HEK293 (cell line): ENCODE measurements around the gene KBTBD13.

Source experiments
- AEBP2 ChIP-seq: fragments of 450-650 bp; formaldehyde crosslinking; IDR thresholded peaks from 2 replicates; pipeline ENCODE4 v1.5.1; 2016; ENCODE audit warnings: missing biosample characterization, missing genetic modification characterization, borderline replicate concordance
- EGR2 ChIP-seq: fragments of 450-650 bp; formaldehyde crosslinking; IDR thresholded peaks from 2 replicates; pipeline ENCODE4 v1.5.1; 2016; ENCODE audit warnings: low read depth, missing biosample characterization, missing genetic modification characterization
- GLIS1 ChIP-seq: fragments of 450-650 bp; formaldehyde crosslinking; IDR thresholded peaks from 2 replicates; pipeline ENCODE4 v1.5.1; 2016; ENCODE audit warnings: missing biosample characterization, missing genetic modification characterization
- HOXA7 ChIP-seq: sonication (generic); formaldehyde crosslinking; IDR thresholded peaks from 2 replicates; pipeline ENCODE4 v1.8.1; 2022; ENCODE audit warnings: missing genetic modification reagents, borderline replicate concordance
- KLF16 ChIP-seq: fragments of 450-650 bp; formaldehyde crosslinking; IDR thresholded peaks from 2 replicates; pipeline ENCODE4 v1.5.1; 2017; ENCODE audit warnings: missing biosample characterization, missing genetic modification characterization
- KLF8 ChIP-seq: fragments of 450-650 bp; formaldehyde crosslinking; IDR thresholded peaks from 2 replicates; pipeline ENCODE4 v1.5.1; 2016; ENCODE audit warnings: missing biosample characterization, missing genetic modification characterization
- PRDM1 ChIP-seq: fragments of 450-650 bp; formaldehyde crosslinking; IDR thresholded peaks from 2 replicates; pipeline ENCODE4; 2016; ENCODE audit warnings: missing biosample characterization, missing genetic modification characterization
- REPIN1 ChIP-seq: fragments of 450-650 bp; formaldehyde crosslinking; IDR thresholded peaks from 2 replicates; pipeline ENCODE4 v1.5.1; 2017; ENCODE audit warnings: missing biosample characterization, missing genetic modification characterization, low read depth
- TSHZ1 ChIP-seq: fragments of 450-650 bp; formaldehyde crosslinking; IDR thresholded peaks from 2 replicates; pipeline ENCODE4 v1.5.1; 2016; ENCODE audit warnings: missing biosample characterization, missing genetic modification characterization, borderline replicate concordance
- YY1 ChIP-seq: fragments of 450-650 bp; formaldehyde crosslinking; IDR thresholded peaks from 2 replicates; pipeline ENCODE4 v1.5.1; 2018; ENCODE audit warnings: missing biosample characterization, missing genetic modification characterization
- ZBTB20 ChIP-seq: fragments of 450-650 bp; formaldehyde crosslinking; IDR thresholded peaks from 2 replicates; pipeline ENCODE4 v1.5.1; 2016; ENCODE audit warnings: missing biosample characterization, missing genetic modification characterization
- ZFHX2 ChIP-seq: fragments of 450-650 bp; formaldehyde crosslinking; conservative IDR thresholded peaks from 2 replicates; pipeline ENCODE4 v1.5.1; 2016; ENCODE audit warnings: missing biosample characterization, missing genetic modification characterization
- ZNF133 ChIP-seq: fragments of 450-650 bp; formaldehyde crosslinking; IDR thresholded peaks from 2 replicates; pipeline ENCODE4 v1.5.1; 2016; ENCODE audit warnings: missing biosample characterization, missing genetic modification characterization
- ZNF146 ChIP-seq: fragments of 450-650 bp; formaldehyde crosslinking; IDR thresholded peaks from 2 replicates; pipeline ENCODE4 v1.5.1; 2016; ENCODE audit warnings: missing biosample characterization, missing genetic modification characterization
- ZNF155 ChIP-seq: fragments of 450-650 bp; formaldehyde crosslinking; IDR thresholded peaks from 2 replicates; pipeline ENCODE4 v1.5.1; 2016; ENCODE audit warnings: missing biosample characterization, missing genetic modification characterization
- ZNF223 ChIP-seq: fragments of 450-650 bp; formaldehyde crosslinking; IDR thresholded peaks from 2 replicates; pipeline ENCODE4 v1.5.1; 2016; ENCODE audit warnings: missing biosample characterization, missing genetic modification characterization
- ZNF248 ChIP-seq: fragments of 450-650 bp; formaldehyde crosslinking; IDR thresholded peaks from 2 replicates; pipeline ENCODE4 v1.5.1; 2017; ENCODE audit warnings: missing biosample characterization, missing genetic modification characterization
- ZNF335 ChIP-seq: fragments of 450-650 bp; formaldehyde crosslinking; conservative IDR thresholded peaks from 2 replicates; pipeline ENCODE4 v1.5.1; 2016; ENCODE audit warnings: missing biosample characterization, missing genetic modification characterization
- ZNF560 ChIP-seq: fragments of 450-650 bp; formaldehyde crosslinking; IDR thresholded peaks from 2 replicates; pipeline ENCODE4 v1.5.1; 2017; ENCODE audit warnings: missing biosample characterization, missing genetic modification characterization, borderline replicate concordance
- ZNF624 ChIP-seq: fragments of 450-650 bp; formaldehyde crosslinking; IDR thresholded peaks from 2 replicates; pipeline ENCODE4 v1.5.1; 2017; ENCODE audit warnings: missing biosample characterization, missing genetic modification characterization
- ZNF660 ChIP-seq: fragments of 450-650 bp; IDR thresholded peaks from 2 replicates; pipeline ENCODE4 v1.5.1; 2018; ENCODE audit warnings: missing biosample characterization, mild to moderate bottlenecking, missing genetic modification characterization
- ZNF768 ChIP-seq: fragments of 450-650 bp; formaldehyde crosslinking; IDR thresholded peaks from 2 replicates; pipeline ENCODE4 v1.5.1; 2018; ENCODE audit warnings: missing biosample characterization, mild to moderate bottlenecking, missing genetic modification characterization
- ZNF777 ChIP-seq: fragments of 450-650 bp; formaldehyde crosslinking; IDR thresholded peaks from 2 replicates; pipeline ENCODE4 v1.5.1; 2017; ENCODE audit warnings: missing biosample characterization, missing genetic modification characterization, borderline replicate concordance
- ZNF843 ChIP-seq: fragments of 450-650 bp; formaldehyde crosslinking; IDR thresholded peaks from 2 replicates; pipeline ENCODE4 v1.5.1; 2016; ENCODE audit warnings: missing biosample characterization, missing genetic modification characterization
- TF ChIP-seq, protein P1 (sequence below): fragments of 450-650 bp; formaldehyde crosslinking; IDR thresholded peaks from 2 replicates; pipeline ENCODE4 v1.5.1; 2016; ENCODE audit warnings: missing biosample characterization, missing genetic modification characterization
- TF ChIP-seq, protein P2 (sequence below): fragments of 450-650 bp; formaldehyde crosslinking; IDR thresholded peaks from 2 replicates; pipeline ENCODE4 v1.5.1; 2016; ENCODE audit warnings: missing biosample characterization, missing genetic modification characterization
- TF ChIP-seq, protein P3 (sequence below): fragments of 450-650 bp; formaldehyde crosslinking; IDR thresholded peaks from 2 replicates; pipeline ENCODE4 v1.5.1; 2016; ENCODE audit warnings: missing biosample characterization, missing genetic modification characterization
- TF ChIP-seq, protein P4 (sequence below): fragments of 450-650 bp; formaldehyde crosslinking; IDR thresholded peaks from 2 replicates; pipeline ENCODE4 v1.5.1; 2016; ENCODE audit warnings: missing biosample characterization, missing genetic modification characterization

KBTBD13 gene

DNA sequence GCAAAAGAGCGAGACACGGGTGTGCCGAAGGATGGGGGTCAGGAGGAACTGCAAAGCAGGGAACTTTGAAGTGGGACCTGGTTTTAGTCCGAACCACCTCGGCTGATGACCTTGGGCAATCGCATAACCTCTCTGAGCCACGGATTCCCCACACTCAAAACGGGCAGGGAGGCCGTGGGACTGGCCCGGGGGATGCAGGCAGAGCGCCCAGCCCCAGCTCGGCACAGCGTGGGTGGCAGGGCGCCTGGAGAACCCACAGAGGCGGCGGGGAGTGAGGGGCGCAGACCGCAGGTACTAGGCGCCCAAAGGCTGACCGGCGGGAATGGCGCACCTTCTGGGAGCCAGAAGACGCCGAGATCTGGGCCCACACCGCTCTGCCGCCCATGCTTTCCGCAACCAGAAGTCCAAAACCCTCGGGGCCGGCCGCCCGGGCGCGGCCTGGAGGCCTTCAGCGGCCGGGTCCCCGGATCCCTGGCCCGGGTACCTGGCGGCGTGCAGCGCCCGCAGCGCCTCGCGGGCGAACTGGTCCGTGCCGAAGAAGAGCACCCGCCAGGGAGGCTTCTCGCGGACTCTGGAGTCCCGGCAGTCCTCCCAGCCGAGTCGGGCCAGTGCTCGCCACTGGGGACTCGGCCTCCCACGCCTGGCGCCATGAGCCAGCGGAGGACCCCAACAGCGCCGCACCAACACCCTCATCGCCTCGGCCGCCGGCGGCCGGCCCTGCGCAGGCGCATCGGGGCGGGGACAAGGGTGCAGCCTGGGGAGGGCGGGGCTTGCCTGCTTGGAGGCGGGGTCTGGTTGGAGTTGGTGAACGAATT is 47.4 kb upstream of the KBTBD13 start, which contains the start of gene MTFMT (continued):
- peak; percentile 69; the same call in 1 of the 2 replicates for TF ChIP-seq GLIS1 (tag by site-specific recombination)
- no peak for TF ChIP-seq HOXA7 (CRISPR knock-in tag)
- 0 out of 2 replicates have a peak, but pooled peaks have one; percentile 43 for TF ChIP-seq KLF16 (tag by site-specific recombination)
- TF ChIP-seq, protein P1, sequence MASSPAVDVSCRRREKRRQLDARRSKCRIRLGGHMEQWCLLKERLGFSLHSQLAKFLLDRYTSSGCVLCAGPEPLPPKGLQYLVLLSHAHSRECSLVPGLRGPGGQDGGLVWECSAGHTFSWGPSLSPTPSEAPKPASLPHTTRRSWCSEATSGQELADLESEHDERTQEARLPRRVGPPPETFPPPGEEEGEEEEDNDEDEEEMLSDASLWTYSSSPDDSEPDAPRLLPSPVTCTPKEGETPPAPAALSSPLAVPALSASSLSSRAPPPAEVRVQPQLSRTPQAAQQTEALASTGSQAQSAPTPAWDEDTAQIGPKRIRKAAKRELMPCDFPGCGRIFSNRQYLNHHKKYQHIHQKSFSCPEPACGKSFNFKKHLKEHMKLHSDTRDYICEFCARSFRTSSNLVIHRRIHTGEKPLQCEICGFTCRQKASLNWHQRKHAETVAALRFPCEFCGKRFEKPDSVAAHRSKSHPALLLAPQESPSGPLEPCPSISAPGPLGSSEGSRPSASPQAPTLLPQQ (tag by site-specific recombination) = 0 out of 2 replicates have a peak, but pooled peaks have one; percentile 61
- no peak for TF ChIP-seq PRDM1 (tag by site-specific recombination)
- TF ChIP-seq ZNF843 (tag by site-specific recombination) = no peak
- TF ChIP-seq ZNF560 = no peak
- TF ChIP-seq, protein P2, sequence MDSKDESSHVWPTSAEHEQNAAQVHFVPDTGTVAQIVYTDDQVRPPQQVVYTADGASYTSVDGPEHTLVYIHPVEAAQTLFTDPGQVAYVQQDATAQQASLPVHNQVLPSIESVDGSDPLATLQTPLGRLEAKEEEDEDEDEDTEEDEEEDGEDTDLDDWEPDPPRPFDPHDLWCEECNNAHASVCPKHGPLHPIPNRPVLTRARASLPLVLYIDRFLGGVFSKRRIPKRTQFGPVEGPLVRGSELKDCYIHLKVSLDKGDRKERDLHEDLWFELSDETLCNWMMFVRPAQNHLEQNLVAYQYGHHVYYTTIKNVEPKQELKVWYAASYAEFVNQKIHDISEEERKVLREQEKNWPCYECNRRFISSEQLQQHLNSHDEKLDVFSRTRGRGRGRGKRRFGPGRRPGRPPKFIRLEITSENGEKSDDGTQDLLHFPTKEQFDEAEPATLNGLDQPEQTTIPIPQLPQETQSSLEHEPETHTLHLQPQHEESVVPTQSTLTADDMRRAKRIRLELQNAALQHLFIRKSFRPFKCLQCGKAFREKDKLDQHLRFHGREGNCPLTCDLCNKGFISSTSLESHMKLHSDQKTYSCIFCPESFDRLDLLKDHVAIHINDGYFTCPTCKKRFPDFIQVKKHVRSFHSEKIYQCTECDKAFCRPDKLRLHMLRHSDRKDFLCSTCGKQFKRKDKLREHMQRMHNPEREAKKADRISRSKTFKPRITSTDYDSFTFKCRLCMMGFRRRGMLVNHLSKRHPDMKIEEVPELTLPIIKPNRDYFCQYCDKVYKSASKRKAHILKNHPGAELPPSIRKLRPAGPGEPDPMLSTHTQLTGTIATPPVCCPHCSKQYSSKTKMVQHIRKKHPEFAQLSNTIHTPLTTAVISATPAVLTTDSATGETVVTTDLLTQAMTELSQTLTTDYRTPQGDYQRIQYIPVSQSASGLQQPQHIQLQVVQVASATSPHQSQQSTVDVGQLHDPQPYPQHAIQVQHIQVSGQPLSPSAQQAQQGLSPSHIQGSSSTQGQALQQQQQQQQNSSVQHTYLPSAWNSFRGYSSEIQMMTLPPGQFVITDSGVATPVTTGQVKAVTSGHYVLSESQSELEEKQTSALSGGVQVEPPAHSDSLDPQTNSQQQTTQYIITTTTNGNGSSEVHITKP = no peak
- no peak for TF ChIP-seq REPIN1 (tag by site-specific recombination)
- TF ChIP-seq, protein P3, sequence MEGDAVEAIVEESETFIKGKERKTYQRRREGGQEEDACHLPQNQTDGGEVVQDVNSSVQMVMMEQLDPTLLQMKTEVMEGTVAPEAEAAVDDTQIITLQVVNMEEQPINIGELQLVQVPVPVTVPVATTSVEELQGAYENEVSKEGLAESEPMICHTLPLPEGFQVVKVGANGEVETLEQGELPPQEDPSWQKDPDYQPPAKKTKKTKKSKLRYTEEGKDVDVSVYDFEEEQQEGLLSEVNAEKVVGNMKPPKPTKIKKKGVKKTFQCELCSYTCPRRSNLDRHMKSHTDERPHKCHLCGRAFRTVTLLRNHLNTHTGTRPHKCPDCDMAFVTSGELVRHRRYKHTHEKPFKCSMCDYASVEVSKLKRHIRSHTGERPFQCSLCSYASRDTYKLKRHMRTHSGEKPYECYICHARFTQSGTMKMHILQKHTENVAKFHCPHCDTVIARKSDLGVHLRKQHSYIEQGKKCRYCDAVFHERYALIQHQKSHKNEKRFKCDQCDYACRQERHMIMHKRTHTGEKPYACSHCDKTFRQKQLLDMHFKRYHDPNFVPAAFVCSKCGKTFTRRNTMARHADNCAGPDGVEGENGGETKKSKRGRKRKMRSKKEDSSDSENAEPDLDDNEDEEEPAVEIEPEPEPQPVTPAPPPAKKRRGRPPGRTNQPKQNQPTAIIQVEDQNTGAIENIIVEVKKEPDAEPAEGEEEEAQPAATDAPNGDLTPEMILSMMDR (tag by site-specific recombination) = peak; percentile 29; the same call in 1 of the 2 replicates
- TF ChIP-seq ZBTB20 = peak; percentile 54; the same call in 1 of the 2 replicates
- no peak for TF ChIP-seq ZNF146 (tag by site-specific recombination)
- peak; percentile 44; the same call in 1 of the 2 replicates for TF ChIP-seq KLF8 (tag by site-specific recombination)
- TF ChIP-seq ZNF660 (tag by site-specific recombination) = 0 out of 2 replicates have a peak, but pooled peaks have one; percentile 53
- no peak for TF ChIP-seq ZNF777
- TF ChIP-seq, protein P4, sequence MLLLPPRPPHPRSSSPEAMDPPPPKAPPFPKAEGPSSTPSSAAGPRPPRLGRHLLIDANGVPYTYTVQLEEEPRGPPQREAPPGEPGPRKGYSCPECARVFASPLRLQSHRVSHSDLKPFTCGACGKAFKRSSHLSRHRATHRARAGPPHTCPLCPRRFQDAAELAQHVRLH (tag by site-specific recombination) = no peak
- no peak for TF ChIP-seq ZNF223 (tag by site-specific recombination)
- TF ChIP-seq TSHZ1 (tag by site-specific recombination) = no peak
- TF ChIP-seq ZFHX2 (tag by site-specific recombination) = peak; percentile 87
- TF ChIP-seq ZNF335 (tag by site-specific recombination) = peak; percentile 56
- no peak for TF ChIP-seq ZNF155 (tag by site-specific recombination)
- TF ChIP-seq ZNF768 (tag by site-specific recombination) = no peak
- TF ChIP-seq AEBP2 (tag by site-specific recombination) = no peak
- no peak for TF ChIP-seq ZNF624 (tag by site-specific recombination)
- TF ChIP-seq YY1 (tag by site-specific recombination) = 0 out of 2 replicates have a peak, but pooled peaks have one; percentile 52
- no peak for TF ChIP-seq ZNF248
- TF ChIP-seq ZNF133 (tag by site-specific recombination) = no peak
- TF ChIP-seq EGR2 = peak; percentile 49
